LoVo (cell line): ENCODE data around the gene NEURL3.
"Not testable (repeated sequence)": the region's sequence is repeated elsewhere in the genome, so short reads cannot be mapped to it uniquely, and the experiment has no call there.

Experiments used
- DNase-seq: peaks from one replicate; pipeline ENCODE4 v3.0.0-alpha.2; 2016; ENCODE audit warnings: low spot score

Gene NEURL3

DNA sequence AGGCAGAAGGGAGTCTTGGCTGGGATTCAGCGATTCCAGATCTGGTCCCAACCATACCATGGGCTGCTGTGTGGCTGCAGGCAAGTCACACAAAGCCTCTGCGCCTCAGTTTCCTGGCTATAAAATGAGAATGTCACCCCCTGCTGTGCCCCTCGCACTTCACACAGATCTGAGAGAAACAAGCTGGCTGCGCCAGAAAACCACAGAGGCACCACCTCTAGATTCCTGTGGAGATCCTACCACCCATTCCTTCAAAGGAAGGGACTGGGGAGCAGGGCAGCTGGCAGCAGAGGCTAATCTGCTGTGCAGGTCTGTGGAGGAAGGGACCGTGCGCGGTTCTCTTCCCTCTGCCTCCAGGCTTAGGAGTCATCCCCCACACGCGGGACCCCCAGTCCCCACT is 19.8 kb downstream of the NEURL3 start:
- DNase-seq, result peak; percentile 73

- DNase-seq, result no peak
These were observed 21.1 kb downstream of the NEURL3 start for GRCh38 chr2:96484091-96484490.

DNA sequence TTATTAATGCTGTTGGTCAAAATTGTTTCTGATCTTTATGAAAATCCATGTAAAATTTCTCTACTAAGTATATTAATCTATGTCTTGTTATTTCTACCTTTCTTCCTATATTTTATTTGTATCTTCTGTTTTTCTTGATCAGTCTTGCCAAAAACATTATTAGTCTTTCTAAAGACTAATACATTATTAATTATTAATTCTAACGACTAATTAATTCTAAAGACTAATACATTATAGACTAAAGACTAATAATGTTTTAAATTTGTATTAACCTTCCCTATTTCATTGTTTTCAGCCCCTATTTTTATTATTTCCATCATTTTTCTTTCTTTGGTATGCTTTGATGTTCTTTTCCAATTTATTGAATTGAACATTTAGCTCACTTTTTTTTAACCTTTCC is 27.7 kb downstream of the NEURL3 start:
- no peak for DNase-seq

GRCh38 chr2:96471772-96472171 is 33.4 kb downstream of the NEURL3 start:
- no peak for DNase-seq

DNA sequence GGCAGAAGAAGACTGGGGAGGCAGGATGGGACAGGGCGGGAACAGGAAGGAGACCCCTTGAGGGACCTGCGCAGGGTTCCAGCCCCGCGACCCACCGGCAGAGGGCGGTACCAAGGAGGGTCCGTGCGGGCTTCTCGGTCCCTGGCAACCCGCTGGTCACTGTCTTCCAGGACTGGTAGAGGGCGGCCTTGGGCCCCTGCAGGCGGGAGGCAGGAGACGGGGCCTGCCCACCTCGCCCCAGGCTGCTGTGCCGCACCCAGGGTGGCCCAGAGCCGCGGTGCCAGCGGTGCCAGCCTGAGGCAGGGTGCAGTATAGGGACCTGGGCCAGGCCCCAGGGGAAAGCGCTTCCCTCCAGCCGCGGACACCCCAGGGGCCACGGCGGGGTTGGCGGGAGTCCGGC is 34.5 kb downstream of the NEURL3 start:
- no peak for DNase-seq

DNA sequence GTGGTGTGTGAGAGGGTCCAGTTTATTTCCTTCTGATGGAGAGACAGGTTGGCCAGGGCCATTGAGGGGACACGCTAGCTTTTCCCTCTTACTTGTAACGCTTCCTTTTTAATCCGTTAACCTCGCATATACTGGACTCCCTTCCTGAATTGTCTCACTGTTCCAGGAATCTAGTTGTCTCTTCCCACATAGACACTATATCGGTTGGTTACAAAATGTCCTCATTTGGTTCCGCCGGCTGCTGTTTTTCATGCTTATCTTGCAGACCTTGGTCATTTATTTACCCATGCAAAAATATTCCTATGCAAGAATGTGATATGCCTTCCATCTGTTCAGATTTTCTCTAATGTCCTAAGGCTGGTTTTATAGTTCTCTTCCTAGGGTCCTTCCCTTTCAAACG is 35.0 kb downstream of the NEURL3 start:
- no peak for DNase-seq

DNA sequence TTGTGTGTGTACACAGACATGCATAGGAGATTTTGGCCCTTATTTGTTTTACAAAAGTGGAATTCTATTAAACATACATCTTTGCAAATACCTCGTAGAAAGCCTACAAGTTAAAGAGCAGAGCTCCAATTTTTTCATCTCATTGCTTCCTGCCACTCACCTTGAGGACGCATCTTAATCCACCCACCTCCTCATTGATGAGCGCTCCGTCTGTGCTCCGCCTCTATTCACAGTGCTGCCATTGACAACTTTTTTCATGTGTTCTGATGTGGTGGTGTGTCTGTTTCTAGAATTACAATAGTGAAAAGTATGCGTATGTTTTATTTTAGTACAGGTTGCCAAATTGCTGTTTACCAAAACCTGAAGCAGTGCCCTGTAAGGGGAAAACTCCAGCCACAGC is 36.3 kb downstream of the NEURL3 start:
- DNase-seq, result no peak

GRCh38 chr2:96464651-96465050 is 40.5 kb downstream of the NEURL3 start:
- DNase-seq, result no peak

- no peak for DNase-seq
These were observed 41.1 kb downstream of the NEURL3 start for GRCh38 chr2:96464061-96464460.

DNA sequence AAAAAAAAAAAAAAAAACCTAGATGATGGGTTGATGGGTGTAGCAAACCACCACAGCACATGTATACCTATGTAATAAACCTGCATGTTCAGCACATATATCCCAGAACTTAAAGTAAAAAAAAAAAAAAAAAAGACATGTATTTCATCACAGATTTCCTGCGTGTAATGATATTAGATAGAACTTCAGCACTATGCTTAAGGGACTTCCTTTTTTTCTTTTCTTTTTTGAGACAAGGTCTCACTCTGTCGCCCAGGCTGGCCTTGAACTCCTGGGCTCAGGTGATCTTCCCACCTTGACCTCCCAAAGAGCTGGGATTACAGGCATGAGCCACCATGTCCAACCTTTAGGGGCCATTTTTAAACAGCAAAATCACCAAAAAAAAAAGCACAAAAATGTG is 42.0 kb downstream of the NEURL3 start:
- DNase-seq, result no peak

- not testable (repeated sequence) for DNase-seq
These were observed 43.5 kb downstream of the NEURL3 start for GRCh38 chr2:96461616-96462015.

DNA sequence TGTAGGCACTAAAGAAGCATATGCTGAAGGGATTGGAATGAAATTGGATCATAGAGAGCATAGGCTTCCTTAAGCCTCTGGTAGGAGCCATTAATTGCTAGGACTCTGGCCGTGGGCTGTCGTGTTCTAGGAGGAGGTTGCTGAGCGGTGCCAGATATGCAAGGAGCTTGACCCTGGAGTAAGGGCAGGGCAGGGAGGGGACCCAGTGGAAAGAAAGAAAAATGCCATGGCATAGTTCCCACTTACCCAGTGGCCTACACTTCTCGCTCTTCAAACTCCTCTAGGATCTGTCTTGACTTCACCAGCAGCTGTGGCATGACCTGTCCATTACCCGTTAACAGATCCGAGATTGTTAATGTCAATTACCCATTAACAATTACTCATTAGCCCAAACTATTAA is 53.1 kb downstream of the NEURL3 start:
- no peak for DNase-seq

GRCh38 chr2:96449637-96450036 is 55.5 kb downstream of the NEURL3 start:
- no peak for DNase-seq

- no peak for DNase-seq
These were observed 56.0 kb downstream of the NEURL3 start for GRCh38 chr2:96449174-96449573.

DNA sequence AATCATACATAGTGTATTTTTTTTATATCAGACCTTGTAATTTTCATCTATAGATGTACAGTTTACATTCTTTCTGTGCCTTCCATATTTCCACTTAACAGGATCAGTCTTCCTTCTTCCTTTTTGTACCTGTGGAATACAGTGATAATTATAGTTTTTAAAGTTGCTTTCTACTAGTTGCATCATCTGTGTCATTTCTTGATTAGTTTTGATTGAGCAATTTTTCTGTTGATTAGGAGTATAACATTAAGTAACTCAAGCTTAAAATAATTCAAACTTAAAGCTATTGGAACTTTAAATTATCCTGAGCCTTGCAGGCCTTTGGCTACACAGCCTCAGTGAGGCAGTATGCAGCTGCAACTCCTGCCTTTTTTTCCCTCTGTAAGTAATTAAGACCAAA is 57.4 kb downstream of the NEURL3 start:
- no peak for DNase-seq
